GM12878 (cell line): Measurements from ENCODE around the gene MLLT3.

Experiments used
- BHLHE40 ChIP-seq, 2 experiments: fragments of 450-650 bp in 1 of 2; IDR thresholded peaks; 2 replicates each; pipeline ENCODE4 v1.6.1; 2011 to 2017; ENCODE audit warnings: low read depth in 2 of 2, borderline replicate concordance in 1 of 2, improper control_type of control experiment in 1 of 2, low read length in 1 of 2, mild to moderate bottlenecking in 1 of 2
- CBFB ChIP-seq: IDR thresholded peaks from 2 replicates; pipeline ENCODE4 v1.6.1; 2016; ENCODE audit warnings: antibody characterized with exemption, low read depth
- EGR1 ChIP-seq, 2 experiments: IDR thresholded peaks; 1 replicate in 1 of 2; 2 replicates in 1 of 2; pipeline ENCODE4 v1.6.1; 2011 to 2012; ENCODE audit warnings: low read depth in 2 of 2, low read length in 2 of 2, borderline replicate concordance in 1 of 2, mild to moderate bottlenecking in 1 of 2, moderate library complexity in 1 of 2
- GABPA ChIP-seq: IDR thresholded peaks from 2 replicates; pipeline ENCODE4 v1.6.1; 2014; ENCODE audit warnings: antibody characterized with exemption, low read depth, mild to moderate bottlenecking, inconsistent platforms
- NR2C1 ChIP-seq: fragments of 450-650 bp; IDR thresholded peaks from 2 replicates; pipeline ENCODE4 v1.6.1; 2017; ENCODE audit warnings: antibody characterized with exemption, mild to moderate bottlenecking, moderate library complexity
- POLR2A ChIP-seq: IDR thresholded peaks from 2 replicates; pipeline ENCODE4 v1.6.1; 2011; ENCODE audit warnings: low read depth, mild to moderate bottlenecking, low read length
- POLR2AphosphoS5 ChIP-seq: IDR thresholded peaks from 2 replicates; pipeline ENCODE4 v1.6.1; 2011; ENCODE audit warnings: mild to moderate bottlenecking, low read length, inconsistent platforms
- SIN3A ChIP-seq: IDR thresholded peaks from 2 replicates; pipeline ENCODE4 v1.6.1; 2012; ENCODE audit warnings: low read depth, low read length, improper control_type of control experiment
- SREBF2 ChIP-seq: IDR thresholded peaks from 2 replicates; pipeline ENCODE4 v1.6.1; 2012; ENCODE audit warnings: mild to moderate bottlenecking, low read length
- ZNF217 ChIP-seq: fragments of 450-650 bp; IDR thresholded peaks from 2 replicates; pipeline ENCODE4 v1.6.1; 2017; ENCODE audit warnings: antibody characterized with exemption, mild to moderate bottlenecking
- ZNF24 ChIP-seq: fragments of 450-650 bp; IDR thresholded peaks from 2 replicates; pipeline ENCODE4 v1.6.1; 2017; ENCODE audit warnings: antibody characterized with exemption, mild to moderate bottlenecking
- ZZZ3 ChIP-seq: IDR thresholded peaks from 2 replicates; pipeline ENCODE4 v1.6.1; 2011; ENCODE audit warnings: low read depth; ENCODE audit not compliant: control insufficient read depth, insufficient read length
- TF ChIP-seq, protein P1 (sequence below), 3 experiments: IDR thresholded peaks in 2 of 3; conservative IDR thresholded peaks in 1 of 3; 2 replicates each; pipeline ENCODE4 v1.5.1; 2011; ENCODE audit warnings: low read depth in 3 of 3, low read length in 3 of 3, mild to moderate bottlenecking in 3 of 3, control low read depth in 2 of 3, moderate library complexity in 2 of 3, inconsistent platforms in 1 of 3, mixed read lengths in 1 of 3; ENCODE audit not compliant: control insufficient read depth in 2 of 3, insufficient read depth in 1 of 3; ENCODE audit errors: extremely low read depth in 1 of 3
- TF ChIP-seq, protein P2 (sequence below): IDR thresholded peaks from 2 replicates; pipeline ENCODE4 v1.6.1; 2012; ENCODE audit warnings: low read depth, low read length, improper control_type of control experiment

DNA sequence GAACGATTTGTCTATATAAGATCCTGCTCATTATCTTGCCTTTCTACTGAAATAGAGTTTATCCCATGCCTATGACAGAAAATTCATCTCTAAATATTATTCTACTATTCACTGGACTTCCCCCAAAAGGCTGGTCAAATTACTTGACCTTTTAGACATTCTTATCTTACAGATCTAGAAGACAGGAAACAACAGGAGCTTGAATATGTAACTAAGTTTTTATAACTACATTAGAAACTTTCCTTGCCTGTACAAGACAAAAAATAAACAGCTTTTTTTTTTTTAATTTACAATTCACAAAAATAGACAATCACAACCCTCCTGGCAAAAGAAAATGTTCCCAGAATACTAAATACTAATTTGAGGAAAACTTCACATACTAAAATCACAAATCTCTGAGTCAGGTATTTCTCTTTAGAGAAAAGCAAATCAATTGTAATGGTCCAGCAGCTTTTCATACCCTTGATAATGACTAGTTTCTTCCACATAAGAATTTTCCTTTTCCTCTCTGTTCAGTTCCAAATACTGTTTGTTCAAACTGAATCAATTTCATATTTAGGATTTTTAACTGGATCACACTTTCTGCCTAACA lies 68.6 kb downstream of the MLLT3 start:
- no peak for TF ChIP-seq POLR2AphosphoS5
- no peak for TF ChIP-seq NR2C1
- no peak for TF ChIP-seq EGR1 (IDR thresholded peaks at IDR 0.05; ENCODE audit: borderline replicate concordance in 1 of 2, low read depth in 2 of 2, low read length in 2 of 2)
- TF ChIP-seq POLR2A: no peak
- TF ChIP-seq BHLHE40 (IDR thresholded peaks at IDR 0.05; ENCODE audit: borderline replicate concordance in 1 of 2, low read depth in 2 of 2, low read length in 1 of 2): no peak
- no peak for TF ChIP-seq CBFB
- no peak for TF ChIP-seq ZNF24
- no peak for TF ChIP-seq SREBF2
- TF ChIP-seq SIN3A: no peak
- TF ChIP-seq ZNF217: no peak
- TF ChIP-seq, protein P1, sequence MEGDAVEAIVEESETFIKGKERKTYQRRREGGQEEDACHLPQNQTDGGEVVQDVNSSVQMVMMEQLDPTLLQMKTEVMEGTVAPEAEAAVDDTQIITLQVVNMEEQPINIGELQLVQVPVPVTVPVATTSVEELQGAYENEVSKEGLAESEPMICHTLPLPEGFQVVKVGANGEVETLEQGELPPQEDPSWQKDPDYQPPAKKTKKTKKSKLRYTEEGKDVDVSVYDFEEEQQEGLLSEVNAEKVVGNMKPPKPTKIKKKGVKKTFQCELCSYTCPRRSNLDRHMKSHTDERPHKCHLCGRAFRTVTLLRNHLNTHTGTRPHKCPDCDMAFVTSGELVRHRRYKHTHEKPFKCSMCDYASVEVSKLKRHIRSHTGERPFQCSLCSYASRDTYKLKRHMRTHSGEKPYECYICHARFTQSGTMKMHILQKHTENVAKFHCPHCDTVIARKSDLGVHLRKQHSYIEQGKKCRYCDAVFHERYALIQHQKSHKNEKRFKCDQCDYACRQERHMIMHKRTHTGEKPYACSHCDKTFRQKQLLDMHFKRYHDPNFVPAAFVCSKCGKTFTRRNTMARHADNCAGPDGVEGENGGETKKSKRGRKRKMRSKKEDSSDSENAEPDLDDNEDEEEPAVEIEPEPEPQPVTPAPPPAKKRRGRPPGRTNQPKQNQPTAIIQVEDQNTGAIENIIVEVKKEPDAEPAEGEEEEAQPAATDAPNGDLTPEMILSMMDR (IDR thresholded peaks at IDR 0.05 in 2 of 3, conservative IDR thresholded peaks at IDR 0.05 in 1 of 3; ENCODE audit: control insufficient read depth in 2 of 3, extremely low read depth in 1 of 3, insufficient read depth in 1 of 3, low read depth in 3 of 3, low read length in 3 of 3): no peak
- TF ChIP-seq, protein P2, sequence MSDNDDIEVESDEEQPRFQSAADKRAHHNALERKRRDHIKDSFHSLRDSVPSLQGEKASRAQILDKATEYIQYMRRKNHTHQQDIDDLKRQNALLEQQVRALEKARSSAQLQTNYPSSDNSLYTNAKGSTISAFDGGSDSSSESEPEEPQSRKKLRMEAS: no peak
- no peak for TF ChIP-seq GABPA
- no peak for TF ChIP-seq ZZZ3
